Esophagus squamous epithelium (tissue), 4 donors: ENCODE results near the gene DGKB.

ENCODE experiments used
- POLR2A ChIP-seq, 4 donors: fragments of 450-650 bp; IDR thresholded peaks; one replicate each; pipeline ENCODE4 v1.6.1; 2017; ENCODE audit warnings: antibody characterized with exemption in 4 of 4, mild to moderate bottlenecking in 4 of 4, moderate library complexity in 3 of 4
- TF ChIP-seq, protein P1 (sequence below), 6 experiments: fragments of 450-650 bp in 4 of 6; fragments of 200-600 bp in 2 of 6; sonication (generic) in 2 of 6; IDR thresholded peaks; one replicate each; pipeline ENCODE4 v1.5.1; 2016 to 2019; ENCODE audit warnings: antibody characterized with exemption in 6 of 6, mild to moderate bottlenecking in 4 of 6, moderate library complexity in 4 of 6

- TF ChIP-seq, protein P1, sequence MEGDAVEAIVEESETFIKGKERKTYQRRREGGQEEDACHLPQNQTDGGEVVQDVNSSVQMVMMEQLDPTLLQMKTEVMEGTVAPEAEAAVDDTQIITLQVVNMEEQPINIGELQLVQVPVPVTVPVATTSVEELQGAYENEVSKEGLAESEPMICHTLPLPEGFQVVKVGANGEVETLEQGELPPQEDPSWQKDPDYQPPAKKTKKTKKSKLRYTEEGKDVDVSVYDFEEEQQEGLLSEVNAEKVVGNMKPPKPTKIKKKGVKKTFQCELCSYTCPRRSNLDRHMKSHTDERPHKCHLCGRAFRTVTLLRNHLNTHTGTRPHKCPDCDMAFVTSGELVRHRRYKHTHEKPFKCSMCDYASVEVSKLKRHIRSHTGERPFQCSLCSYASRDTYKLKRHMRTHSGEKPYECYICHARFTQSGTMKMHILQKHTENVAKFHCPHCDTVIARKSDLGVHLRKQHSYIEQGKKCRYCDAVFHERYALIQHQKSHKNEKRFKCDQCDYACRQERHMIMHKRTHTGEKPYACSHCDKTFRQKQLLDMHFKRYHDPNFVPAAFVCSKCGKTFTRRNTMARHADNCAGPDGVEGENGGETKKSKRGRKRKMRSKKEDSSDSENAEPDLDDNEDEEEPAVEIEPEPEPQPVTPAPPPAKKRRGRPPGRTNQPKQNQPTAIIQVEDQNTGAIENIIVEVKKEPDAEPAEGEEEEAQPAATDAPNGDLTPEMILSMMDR (IDR thresholded peaks at IDR 0.05): no peak
- TF ChIP-seq POLR2A (IDR thresholded peaks at IDR 0.05): no peak
Observed at GRCh38 chr7:14766747-14767146, 135.8 kb downstream of the DGKB start.
